Measurements from ENCODE around the gene DNAJC1.

DNAJC1 gene

DNA sequence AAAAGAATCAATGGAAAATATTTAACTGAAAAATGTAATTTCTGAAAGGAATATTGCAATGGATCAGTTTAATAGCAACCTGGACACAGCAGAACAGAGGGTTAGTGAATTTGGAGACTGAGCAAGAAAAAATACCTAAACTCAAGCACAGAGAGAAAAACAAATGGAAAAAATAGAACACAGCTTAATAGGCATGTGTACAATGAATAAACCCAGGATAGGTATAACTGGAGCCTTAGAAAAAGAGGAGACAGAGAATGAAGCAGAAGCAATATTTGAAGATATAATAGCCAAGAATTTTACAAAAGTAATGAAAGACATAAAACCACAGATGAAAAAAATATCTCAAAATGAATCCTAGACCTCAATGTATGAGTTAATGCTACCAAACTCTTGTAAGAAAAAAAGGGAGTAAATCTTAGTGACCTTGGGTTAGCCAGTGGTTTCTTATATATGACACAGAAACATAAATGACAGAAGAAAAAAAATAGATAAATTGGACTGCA lies 2.9 kb upstream of the DNAJC1 start:
- no peak for DNase-seq

DNA sequence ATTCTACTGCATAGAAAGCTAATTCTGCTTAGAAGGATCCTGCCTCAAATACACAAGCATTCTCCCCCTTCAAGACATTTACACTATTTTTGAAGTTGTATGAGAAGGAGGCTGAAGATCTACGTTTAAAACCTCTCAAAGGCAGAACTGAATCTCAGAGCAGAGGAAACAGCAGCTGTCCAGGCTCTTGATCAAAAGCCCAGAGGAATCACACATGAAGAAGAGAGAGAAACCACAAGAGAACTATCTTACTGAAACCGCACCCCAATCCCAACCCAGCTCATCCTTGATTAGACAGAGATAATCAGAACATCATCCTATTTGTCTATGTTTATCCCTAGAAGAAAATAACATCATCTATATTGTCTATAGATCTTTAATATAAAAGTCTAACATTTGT lies 2.2 kb upstream of the DNAJC1 start:
- DNase-seq, result no peak

DNA sequence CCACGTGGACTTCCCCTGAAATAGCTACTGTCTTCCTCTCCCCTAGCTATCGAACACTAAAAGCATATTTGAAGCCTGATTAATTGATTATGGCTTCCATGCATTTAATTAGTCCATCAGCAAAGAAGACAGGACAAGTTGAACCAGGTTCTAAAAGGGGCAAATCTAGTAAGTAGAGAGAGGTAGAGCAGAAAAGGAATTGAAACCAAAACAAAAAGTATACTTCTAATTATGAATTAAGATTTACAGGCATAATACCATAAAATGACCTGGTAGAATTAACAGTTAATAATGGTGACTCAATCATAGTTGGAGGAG lies 393 bp upstream of the DNAJC1 start:
- DNase-seq, result no peak

DNA sequence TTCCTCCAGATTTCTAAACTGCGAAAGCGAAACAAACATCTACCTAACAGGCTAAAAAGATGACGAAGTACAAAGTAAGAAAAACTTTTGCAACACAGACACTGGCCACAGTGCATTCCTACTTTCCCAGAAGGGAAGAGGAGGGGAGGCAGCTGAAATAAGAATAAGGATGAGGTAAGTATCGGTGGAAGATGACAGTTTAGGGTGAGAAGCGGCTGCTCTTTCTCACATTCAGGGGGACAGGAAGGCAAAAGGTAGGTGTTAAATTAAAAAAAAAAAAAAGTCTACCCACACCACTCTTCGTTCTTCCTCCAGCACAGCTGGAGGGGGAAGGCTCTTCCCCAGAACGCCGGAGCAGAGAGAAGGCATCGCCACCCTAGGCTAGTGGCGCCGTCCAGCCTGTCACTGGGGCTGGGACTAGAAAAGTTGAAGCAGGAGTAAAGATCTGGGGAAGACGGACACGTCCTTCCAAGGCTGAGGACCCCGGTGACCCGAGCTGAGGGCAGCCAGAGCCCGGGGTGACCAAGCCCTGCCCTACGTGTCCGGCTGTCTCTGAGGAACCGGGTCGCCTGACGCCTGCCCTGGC lies 846 bp downstream of the DNAJC1 start:
- peak; percentile 25 to 47 for DNase-seq

DNA sequence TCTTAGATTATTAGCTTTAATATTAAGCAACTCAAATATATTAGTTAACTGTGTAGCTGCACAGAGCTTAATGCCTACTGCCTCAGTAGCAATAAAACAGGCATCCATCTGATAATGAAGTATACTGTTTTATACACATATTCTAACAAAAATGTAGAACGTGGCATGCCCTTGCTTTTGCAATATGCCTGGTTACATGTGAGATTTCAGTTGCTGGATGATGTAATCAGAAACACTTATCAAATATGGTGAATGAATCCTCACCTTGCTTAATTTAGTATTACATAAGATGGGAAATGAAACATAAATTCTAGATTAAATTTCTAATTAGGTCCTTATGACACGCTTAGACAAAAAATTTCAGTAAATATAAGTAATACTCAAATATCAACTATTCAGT lies 8.0 kb downstream of the DNAJC1 start:
- DNase-seq, result no peak

DNA sequence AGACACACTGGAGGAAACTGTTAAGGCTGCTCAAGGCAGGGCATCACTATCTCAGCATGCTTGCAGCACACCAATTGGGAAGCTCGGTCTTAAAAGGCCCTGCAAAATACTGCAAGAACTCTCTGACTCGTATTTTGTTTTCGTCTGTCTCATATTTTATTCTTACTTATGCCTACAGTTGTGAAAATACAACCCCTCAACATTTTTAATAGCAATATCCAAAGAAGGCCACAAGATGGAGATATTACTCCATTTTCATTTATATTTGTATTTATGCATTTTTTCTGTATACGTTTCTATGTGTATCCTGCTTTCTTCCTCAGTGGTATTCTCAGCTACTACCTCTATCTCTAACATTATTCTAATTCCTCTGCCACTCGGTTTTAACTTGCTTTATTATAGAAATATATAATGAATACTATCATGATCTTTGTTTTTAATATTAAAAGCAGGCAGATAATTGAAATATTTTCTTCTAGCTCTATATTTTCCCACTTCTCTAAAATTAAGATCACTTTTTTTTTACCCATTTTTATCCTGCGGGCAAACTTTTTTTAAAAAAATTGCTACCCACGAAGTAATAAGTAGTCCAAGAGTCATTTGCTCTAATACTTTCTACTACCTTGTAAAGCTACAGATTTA lies 10.0 kb downstream of the DNAJC1 start:
- peak in 1 of 2 donors; percentile 56 for DNase-seq

DNA sequence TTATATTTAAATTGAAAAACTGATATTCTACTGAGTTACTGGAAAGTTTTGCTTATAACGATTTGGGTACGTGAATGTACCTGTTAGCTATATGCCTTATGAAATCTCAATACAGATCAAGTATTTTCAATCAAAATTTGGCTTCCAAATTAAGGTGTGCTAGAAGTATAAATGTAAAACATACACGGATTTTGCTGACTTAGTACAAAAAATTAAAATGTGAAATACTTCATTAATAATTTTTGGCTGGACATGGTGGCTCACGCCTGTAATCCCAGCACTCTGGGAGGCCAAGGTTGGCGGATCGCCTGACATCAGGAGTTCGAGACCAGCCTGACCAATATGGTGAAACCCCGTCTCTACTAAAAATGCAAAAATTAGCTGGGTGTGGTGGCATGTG lies 11.7 kb downstream of the DNAJC1 start:
- DNase-seq, result no peak

DNA sequence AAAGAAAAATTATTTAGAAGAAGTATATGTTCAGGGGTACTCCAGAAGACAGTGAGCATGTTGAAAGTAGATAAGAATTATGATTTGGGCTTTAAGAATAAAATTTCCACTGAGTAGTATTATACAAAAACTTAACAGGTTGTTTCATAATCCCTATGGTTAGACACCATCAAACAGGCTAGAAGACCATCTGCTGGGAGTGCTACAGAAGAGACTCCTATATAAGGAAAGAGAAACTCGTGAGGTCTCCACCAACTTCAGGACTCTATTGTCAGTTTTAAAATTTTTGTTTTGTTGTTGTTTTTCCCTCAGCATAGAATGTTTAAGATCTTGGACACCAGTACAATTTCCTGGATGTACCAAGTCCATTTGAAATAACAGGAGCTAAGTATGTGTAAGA lies 13.1 kb downstream of the DNAJC1 start:
- DNase-seq, result no peak

DNA sequence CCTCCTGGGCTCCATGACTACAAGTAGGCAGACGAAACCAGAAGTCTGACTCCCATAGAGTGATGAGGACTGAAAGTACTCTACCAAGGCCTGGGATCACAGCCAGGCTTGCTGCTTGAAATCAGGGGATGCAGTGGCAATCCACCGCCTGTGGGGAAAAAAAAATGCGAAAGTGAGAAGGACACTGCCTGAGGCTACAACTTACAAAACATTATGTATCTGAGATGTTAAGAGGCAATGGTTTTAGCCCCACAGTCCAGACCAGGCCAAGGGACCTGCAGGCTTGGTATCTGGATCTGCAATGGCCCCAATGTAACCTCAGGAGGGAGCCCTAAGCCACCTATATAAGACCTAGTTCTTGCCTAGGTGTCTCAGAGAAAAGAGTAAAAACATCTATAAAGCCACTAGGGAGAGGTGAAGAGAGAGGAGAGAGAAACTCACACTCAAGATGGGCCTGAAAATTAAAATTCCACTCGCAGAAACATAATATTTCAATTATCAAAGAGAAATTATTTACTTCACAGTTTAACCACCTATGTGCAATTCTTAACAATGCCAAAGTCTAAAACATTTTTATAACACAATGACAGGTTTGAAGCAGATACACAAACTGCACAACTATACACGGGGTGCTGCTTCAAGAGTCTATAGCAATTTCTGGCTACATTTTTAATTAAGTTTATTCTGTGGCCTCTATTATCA lies 13.9 kb downstream of the DNAJC1 start:
- peak; percentile 27 to 48 for DNase-seq

DNA sequence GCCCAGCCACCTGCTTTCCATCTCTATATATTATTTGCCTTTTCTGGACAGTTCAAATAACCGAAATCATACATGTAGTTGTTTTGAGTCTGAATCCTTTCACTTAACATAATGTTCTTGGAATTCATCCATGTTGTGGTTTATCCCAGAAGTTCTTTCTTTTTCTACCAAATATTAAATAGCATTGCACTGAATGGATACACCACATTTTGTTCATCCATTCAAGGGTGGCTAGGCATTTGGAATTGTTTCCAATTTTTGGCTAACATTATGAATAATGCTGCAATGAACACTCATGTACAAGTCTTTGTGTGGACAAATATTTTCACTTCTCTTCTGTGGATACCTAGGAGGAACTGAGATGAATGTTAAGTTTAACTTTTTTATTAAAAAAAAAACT lies 18.0 kb downstream of the DNAJC1 start:
- no peak for DNase-seq

DNA sequence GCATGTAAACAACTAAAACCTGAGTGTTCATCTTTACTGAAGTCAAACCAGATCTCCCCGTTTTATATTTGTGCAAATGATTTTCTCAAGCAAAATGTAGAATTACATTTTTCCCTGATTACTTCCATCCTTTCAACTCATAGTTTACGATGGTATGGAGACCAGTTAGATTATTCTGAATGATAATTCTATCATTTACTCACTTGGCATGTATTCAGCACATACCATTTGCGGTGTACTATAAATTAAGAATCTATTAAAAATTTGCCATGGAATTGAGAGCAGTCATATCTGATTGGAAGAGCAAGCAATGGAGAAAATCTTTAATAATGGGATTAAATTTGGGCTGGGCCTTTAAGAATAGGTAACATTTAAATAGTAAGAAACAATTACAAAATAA lies 22.4 kb downstream of the DNAJC1 start:
- DNase-seq, result no peak

DNA sequence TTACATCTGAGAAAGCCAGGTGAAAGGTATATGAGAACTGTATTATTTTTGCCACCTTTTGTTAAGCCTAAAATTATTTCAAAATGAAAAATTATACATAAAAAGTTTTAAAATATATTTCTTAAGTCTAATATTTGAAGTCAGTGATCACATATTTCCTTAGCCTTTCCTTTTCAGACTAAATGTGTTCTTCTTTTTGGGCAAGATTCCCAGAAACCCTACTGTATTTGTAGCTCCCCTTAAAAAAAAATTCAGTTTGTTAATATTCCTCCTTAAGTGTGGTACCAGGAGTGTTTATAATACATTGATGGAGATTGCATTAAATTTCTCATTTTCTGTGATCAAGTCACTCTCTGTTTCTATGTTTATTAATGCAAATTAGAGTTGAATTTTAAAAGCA lies 22.8 kb downstream of the DNAJC1 start:
- no peak for DNase-seq

DNA sequence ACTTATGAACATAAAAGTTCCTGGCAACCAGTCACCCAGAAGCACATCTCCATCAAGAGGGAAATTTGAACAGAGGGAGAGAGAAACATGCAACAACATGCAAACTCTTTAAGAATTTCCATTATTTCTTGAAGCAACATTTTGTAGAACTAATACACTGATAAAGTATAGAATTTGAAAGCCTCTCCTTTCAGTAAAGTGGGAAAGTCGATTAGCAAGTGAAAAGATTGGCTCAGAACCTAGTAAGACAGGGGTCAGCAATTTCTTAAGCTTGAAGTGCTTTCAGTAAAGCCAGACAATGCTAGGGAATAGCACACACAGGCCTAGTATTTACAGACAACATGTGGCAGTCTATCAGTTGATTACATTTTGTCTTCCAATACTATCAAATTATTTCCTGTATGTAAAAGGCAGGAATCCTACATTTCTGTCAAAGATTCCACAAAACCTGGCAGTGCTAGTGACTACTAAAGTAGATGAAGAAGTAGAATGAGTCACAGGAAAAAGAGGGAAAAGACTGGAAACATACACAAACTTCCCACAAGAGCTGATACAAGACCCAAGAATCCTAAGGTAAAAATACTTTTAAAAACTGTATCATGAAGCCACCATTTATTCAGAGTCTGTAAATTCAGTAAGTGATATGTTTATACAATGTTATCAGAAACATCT lies 25.2 kb downstream of the DNAJC1 start:
- no peak for DNase-seq

DNA sequence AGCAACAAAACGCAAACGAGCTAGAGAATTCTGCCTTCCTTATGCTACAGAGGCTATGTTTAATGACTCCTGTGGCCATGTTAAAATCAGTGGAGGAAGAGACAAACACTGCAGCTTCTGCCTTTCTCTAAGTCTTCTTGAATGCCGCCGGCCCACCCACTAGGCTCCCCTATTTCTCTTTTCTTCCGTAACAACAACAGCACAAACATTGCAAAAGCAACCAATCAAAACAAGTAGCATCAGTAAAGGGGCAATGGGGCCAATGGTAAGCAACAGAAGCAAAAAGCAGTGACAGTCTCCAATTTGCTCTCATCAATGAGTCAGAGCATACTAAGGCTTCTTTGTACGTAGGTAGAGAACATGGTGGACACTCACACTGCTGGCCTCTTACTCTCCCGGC lies 26.8 kb downstream of the DNAJC1 start:
- no peak for DNase-seq

DNA sequence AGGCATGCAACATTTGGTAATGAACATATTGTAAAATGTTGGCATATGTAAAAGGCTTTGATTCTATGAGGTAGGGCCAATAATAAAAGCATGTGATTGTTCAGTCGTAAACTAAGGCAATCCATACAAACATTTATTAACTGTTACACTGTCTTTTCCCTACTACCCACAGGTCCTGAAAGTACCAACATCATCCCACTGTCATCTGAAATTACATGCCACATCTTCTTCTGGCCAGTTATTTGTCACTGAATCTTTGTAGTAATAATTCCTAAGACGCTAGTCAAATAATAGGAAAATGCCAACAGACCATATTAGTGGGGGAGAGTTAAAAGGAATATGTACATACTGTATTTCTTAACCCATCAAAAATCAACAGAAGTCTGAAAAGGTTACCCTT lies 27.2 kb downstream of the DNAJC1 start:
- DNase-seq, result no peak

DNA sequence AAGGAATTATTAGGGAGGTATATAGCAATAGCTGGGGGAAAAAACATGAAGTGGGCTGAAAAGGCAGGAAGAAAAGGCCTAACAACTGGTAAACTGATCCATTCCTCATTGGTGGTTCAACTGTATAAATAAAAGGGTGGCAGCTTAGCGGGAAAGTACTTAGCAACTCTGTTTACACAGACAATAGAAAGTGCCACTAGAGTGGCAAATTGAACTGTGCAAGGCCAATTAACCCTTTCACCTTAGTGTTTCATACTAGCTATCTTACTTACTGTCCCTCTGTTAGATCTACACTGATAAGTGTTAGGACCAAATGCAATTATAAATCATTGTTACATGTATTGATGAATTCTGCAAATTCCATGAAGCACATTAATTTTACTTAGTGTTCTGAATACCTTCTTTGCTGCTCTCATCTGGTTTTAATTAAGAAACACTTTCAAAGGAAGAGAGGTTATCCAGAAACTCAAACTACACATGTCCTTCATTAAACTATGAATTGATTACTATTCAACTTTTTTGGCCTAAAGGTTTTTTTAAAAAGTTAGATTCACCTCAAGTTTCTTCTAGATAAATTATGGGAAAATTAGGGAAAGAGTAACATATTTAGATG lies 28.0 kb downstream of the DNAJC1 start:
- no peak for DNase-seq

DNA sequence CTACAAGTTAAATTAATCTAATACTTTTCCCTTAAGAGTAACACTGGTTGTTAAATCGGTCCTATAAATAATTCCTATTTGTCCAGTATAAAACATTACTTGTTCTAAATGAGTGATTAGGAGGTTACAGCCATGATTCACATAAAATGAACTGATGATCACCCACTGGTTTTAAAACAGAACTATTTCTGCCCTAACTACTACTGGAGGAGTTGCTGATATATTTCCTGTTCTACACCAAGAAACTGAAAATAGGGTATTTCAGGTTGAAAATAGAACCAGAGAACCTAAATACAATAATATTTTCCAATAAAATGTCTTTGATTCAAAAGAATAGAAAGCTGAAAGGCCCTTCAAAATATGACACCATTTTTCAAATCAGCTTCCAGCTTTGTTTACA lies 30.9 kb downstream of the DNAJC1 start:
- no peak for DNase-seq

DNA sequence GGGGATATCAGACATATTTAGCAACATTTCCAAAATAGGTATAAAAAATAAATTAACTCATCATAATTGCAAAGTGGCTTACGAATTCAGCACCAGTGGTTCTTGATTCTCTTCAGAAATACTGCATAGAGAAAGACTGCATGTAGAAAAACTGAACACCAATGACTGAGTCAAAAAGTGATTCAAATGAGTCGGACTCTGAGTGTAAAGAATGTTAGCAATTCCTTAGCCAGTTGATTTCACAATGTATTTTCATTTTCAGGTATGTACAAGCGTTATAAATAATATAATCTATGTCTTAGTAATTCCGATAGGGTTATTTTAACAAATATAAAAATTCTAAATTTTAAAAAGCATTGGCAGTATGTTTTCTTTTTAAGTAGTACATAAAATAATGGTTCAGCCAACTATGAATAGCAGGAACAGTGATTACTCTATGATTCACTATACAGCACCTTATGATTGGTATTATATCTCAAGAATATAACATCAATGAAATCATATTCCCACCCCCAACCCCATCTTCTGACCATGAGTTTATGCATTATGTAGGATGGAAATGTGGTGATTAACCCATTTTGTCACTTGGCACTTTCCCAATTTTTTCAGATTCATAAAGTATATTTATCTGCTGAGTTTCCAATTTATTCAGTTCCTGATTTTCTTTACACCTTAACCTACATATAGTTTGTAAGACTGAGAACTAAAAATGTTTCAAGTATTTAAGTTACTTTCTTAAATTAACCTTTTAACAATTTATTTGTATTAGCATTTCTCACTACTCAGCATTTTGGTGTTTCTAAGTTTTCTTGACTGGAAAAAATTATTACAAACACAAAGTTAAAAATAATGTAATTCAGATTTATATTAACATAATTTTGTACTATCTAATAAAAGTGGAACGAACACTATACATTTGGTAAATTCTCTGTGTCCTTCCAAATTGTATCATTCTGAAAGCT lies 33.9 kb downstream of the DNAJC1 start:
- DNase-seq, result no peak

DNA sequence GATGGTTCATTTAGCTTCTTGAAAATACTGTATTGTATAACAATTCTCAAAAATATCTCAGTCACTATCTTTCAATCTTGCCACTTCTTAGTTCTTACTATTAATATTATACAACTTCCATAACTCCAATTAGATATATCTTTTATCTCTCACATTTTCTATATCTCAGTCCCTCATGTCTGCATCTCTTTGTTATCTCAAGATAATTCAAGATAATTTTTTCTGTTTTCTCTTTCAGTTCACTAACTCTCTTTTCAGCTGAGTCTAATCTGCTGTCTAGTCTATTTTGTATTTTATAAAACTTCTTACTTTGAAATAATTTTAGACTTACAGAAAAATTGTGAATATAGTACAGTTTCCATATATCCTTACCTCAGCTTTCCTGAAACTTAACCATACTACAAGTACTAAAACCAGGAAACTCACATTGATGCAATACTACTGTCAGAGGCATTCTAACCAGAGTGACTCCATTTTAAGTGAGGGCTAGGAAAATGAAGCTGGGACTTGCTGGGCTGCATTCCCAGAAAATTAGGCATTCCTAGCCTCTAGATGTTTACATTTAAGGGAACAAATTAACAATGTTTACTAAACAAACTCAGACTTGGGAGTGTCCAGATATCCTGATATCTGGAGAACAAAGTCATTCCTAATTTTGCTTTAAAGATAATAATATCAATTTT lies 38.4 kb downstream of the DNAJC1 start:
- no peak for DNase-seq

DNA sequence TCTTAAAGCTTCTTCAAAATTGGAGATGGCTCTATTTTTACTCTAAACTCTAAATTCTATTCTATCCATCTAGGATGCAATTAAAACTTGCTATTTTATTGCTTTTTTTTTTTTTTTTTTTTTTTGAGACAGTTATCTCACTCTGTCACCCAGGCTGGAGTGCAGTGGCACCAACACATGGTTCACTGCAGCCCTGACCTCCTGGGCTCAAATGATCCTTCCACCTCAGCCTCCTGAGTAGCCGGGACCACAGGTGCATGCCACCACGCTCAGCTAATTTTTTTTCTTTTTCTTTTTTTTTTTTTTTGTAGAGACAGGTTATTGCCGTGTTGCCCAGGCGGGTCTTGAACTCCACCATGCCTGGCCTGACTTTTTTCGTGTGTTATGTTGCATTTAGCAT lies 41.2 kb downstream of the DNAJC1 start:
- DNase-seq, result no peak

DNA sequence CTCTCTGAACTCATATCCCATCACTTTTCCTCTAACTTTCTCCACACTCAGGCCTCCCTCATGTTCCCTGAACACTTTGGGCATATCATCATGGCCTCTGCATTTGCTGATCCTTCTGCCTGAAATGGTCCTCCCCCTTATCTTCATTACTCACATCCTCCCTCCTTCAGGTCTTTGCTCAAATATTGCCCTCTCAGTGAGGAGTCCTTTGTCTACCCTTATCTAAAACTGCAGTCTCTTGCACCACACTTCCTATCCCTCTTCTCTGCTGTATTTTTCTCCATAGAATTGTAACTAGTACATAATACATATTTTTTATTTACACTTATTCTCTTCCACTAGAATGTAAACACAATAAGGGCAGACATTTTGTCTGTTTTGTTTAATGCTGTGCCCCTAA lies 41.7 kb downstream of the DNAJC1 start:
- no peak for DNase-seq

DNA sequence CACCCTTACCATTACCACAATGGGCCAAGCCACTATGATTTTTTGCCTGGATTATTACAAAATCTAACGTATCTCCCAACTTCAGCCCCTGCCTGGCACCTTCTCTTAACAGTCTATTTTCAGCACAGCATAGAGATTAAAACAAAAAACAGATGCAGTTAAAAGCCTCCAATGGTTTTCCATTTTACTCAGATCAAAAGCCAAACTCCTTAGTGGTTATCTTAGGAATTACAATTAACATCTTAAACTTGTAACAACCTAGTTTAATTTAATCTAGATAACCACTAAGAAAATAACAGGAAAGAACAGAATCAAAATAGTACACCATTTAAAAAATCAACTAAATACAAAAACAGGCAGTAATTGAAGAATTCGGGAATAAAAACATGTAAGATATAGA lies 43.5 kb downstream of the DNAJC1 start:
- no peak for DNase-seq
